Astrocyte (in vitro differentiated cells and primary cell): ENCODE data around the gene FMN1. TPM values are rescaled to one million over a fixed set of nuclear protein-coding genes. Genes with fewer than 3 reads are reported as not detected.

Experiments used
- DNase-seq: peaks from one replicate; pipeline ENCODE4 v3.0.0-alpha.2; 2010; ENCODE audit warnings: low read depth
- FAIRE-seq: peaks from 2 replicates; lab custom pipeline; 2011; peaks lifted over from hg19 to GRCh38; lab: Jason Lieb, UNC
- H2AFZ ChIP-seq: 2 replicates; pipeline ENCODE4 v1.6.0; 2012; ENCODE audit warnings: low read depth, low read length, inconsistent platforms
- H3K27ac ChIP-seq: 2 replicates; pipeline ENCODE4 v1.5.1; 2011; ENCODE audit warnings: low read depth, low read length, inconsistent platforms
- H3K27me3 ChIP-seq: 2 replicates; pipeline ENCODE4 v1.6.0; 2011; ENCODE audit warnings: low read length, inconsistent platforms; ENCODE audit not compliant: insufficient read depth
- H3K36me3 ChIP-seq: 2 replicates; pipeline ENCODE4 v1.5.1; 2011; ENCODE audit warnings: low read length, inconsistent platforms; ENCODE audit not compliant: insufficient read depth
- H3K4me1 ChIP-seq: 2 replicates; pipeline ENCODE4 v1.5.1; 2011; ENCODE audit warnings: low read length, inconsistent platforms; ENCODE audit not compliant: insufficient read depth
- H3K4me2 ChIP-seq: 2 replicates; pipeline ENCODE4 v1.6.0; 2012; ENCODE audit warnings: low read length, inconsistent platforms
- H3K4me3 ChIP-seq: 2 replicates; pipeline ENCODE4 v1.5.1; 2011; ENCODE audit warnings: low read depth, mild to moderate bottlenecking, low read length, inconsistent platforms; ENCODE audit not compliant: insufficient read depth
- H3K79me2 ChIP-seq: 2 replicates; pipeline ENCODE4 v1.6.0; 2012; ENCODE audit warnings: mild to moderate bottlenecking, low read length, inconsistent platforms; ENCODE audit not compliant: insufficient read depth
- H3K9ac ChIP-seq: 2 replicates; pipeline ENCODE4 v1.6.0; 2012; ENCODE audit warnings: mild to moderate bottlenecking, low read length, inconsistent platforms
- H3K9me3 ChIP-seq: 2 replicates; pipeline ENCODE4 v1.5.1; 2012; ENCODE audit warnings: low read depth, mild to moderate bottlenecking, low read length, inconsistent platforms; ENCODE audit not compliant: insufficient read depth
- H4K20me1 ChIP-seq: 2 replicates; pipeline ENCODE4 v1.6.0; 2012; ENCODE audit warnings: low read length, inconsistent platforms; ENCODE audit not compliant: insufficient read depth
- H3K27ac Mint-ChIP-seq: one replicate; pipeline ENCODE4 v1.8.0; 2021; ENCODE audit warnings: mild to moderate bottlenecking, mixed read lengths; ENCODE audit not compliant: unreplicated experiment
- H3K27me3 Mint-ChIP-seq: one replicate; pipeline ENCODE4 v1.8.0; 2021; ENCODE audit warnings: low read depth, mixed read lengths; ENCODE audit not compliant: unreplicated experiment
- H3K36me3 Mint-ChIP-seq: one replicate; pipeline ENCODE4 v1.8.0; 2021; ENCODE audit warnings: low read depth, mixed read lengths; ENCODE audit not compliant: unreplicated experiment
- H3K4me1 Mint-ChIP-seq: one replicate; pipeline ENCODE4 v1.8.0; 2021; ENCODE audit warnings: low read depth, mixed read lengths; ENCODE audit not compliant: unreplicated experiment
- H3K4me3 Mint-ChIP-seq: one replicate; pipeline ENCODE4 v1.8.0; 2021; ENCODE audit warnings: mild to moderate bottlenecking, moderate library complexity, mixed read lengths; ENCODE audit not compliant: unreplicated experiment
- H3K9me3 Mint-ChIP-seq: one replicate; pipeline ENCODE4 v1.8.0; 2021; ENCODE audit warnings: mild to moderate bottlenecking, mixed read lengths; ENCODE audit not compliant: unreplicated experiment
- CTCF ChIP-seq: IDR thresholded peaks from 2 replicates; pipeline ENCODE4 v1.5.1; 2011; ENCODE audit warnings: low read depth, mild to moderate bottlenecking, inconsistent platforms, low read length, moderate library complexity; ENCODE audit not compliant: insufficient read depth
- EZH2 ChIP-seq: IDR thresholded peaks from 2 replicates; pipeline ENCODE4 v1.6.1; 2012; ENCODE audit warnings: mild to moderate bottlenecking, low read length, inconsistent platforms; ENCODE audit not compliant: insufficient read depth
- total RNA-seq: library from RNA; stranded (reverse); gene quantifications from 2 replicates; pipeline ENCODE4 v1.2.1, GENCODE V29; 2021

The FMN1 gene
- total RNA-seq, 1 donor from 2014 or later = 5.3 TPM

- DNase-seq (no peak), FAIRE-seq (no peak)
- Histone ChIP-seq H3K4me2 (no peak overlapping the region), H3K4me3 (no peak overlapping the region), H3K9me3 (no peaks in the 10 kb centered on the region), H3K4me1 (no peaks in the 10 kb centered on the region), H3K27me3 (peaks cover 6% of the 10 kb centered on the region), H3K36me3 (no peaks in the 10 kb centered on the region), H2AFZ (no peak overlapping the region), H4K20me1 (no peaks in the 10 kb centered on the region), H3K79me2 (no peaks in the 10 kb centered on the region), H3K27ac (no peak overlapping the region), H3K9ac (no peak overlapping the region)
- Mint-ChIP-seq H3K4me1 (peaks cover 7% of the 10 kb centered on the region), H3K4me3 (no peak overlapping the region), H3K36me3 (no peaks in the 10 kb centered on the region), H3K27me3 (no peaks in the 10 kb centered on the region), H3K27ac (no peak overlapping the region), H3K9me3 (no peaks in the 10 kb centered on the region)
- TF ChIP-seq CTCF (no peak), EZH2 (no peak)
These were observed 33.3 kb downstream of the FMN1 start for GRCh38 chr15:33161209-33161608.

GRCh38 chr15:33160581-33161165 is 33.8 kb downstream of the FMN1 start:
- Mint-ChIP-seq H3K27ac (no peak overlapping the region), H3K9me3 (no peaks in the 10 kb centered on the region), H3K4me3 (no peak overlapping the region), H3K36me3 (no peaks in the 10 kb centered on the region), H3K27me3 (no peaks in the 10 kb centered on the region), H3K4me1 (peaks cover 10% of the 10 kb centered on the region)
- Histone ChIP-seq H3K27me3 (peaks cover 6% of the 10 kb centered on the region), H3K79me2 (no peaks in the 10 kb centered on the region), H3K9me3 (no peaks in the 10 kb centered on the region), H2AFZ (no peak overlapping the region), H3K4me2 (no peak overlapping the region), H3K9ac (no peak overlapping the region), H3K27ac (no peak overlapping the region), H4K20me1 (no peaks in the 10 kb centered on the region), H3K4me3 (no peak overlapping the region), H3K4me1 (no peaks in the 10 kb centered on the region), H3K36me3 (no peaks in the 10 kb centered on the region)
- FAIRE-seq = no peak
- TF ChIP-seq CTCF = no peak
- no peak for TF ChIP-seq EZH2
- no peak for DNase-seq

GRCh38 chr15:33159726-33160453 is 34.6 kb downstream of the FMN1 start:
- peaks cover 6% of the 10 kb centered on the region for H3K27me3 ChIP-seq
- H3K4me3 Mint-ChIP-seq = no peak overlapping the region
- H3K79me2 ChIP-seq = no peaks in the 10 kb centered on the region
- no peaks in the 10 kb centered on the region for H3K9me3 ChIP-seq
- no peaks in the 10 kb centered on the region for H3K9me3 Mint-ChIP-seq
- FAIRE-seq = no peak
- H3K4me3 ChIP-seq = no peak overlapping the region
- no peak overlapping the region for H3K27ac ChIP-seq
- TF ChIP-seq EZH2 (no peak), CTCF (no peak)
- H3K27ac Mint-ChIP-seq = no peak overlapping the region
- no peaks in the 10 kb centered on the region for H3K4me1 ChIP-seq
- H3K4me1 Mint-ChIP-seq = peaks cover 18% of the 10 kb centered on the region
- H3K9ac ChIP-seq = no peak overlapping the region
- H3K36me3 ChIP-seq = no peaks in the 10 kb centered on the region
- H2AFZ ChIP-seq = no peak overlapping the region
- no peak for DNase-seq
- no peaks in the 10 kb centered on the region for H4K20me1 ChIP-seq
- H3K36me3 Mint-ChIP-seq = no peaks in the 10 kb centered on the region
- H3K4me2 ChIP-seq = no peak overlapping the region
- no peaks in the 10 kb centered on the region for H3K27me3 Mint-ChIP-seq
